HG03066 (cell line): ENCODE results near the gene LPAR1.

Experiments used
- ATAC-seq: cut with Tn5 transposase; IDR thresholded peaks from one replicate; pipeline ENCODE4 v1.9.1; 2021; ENCODE audit warnings: low read depth; ENCODE audit not compliant: unreplicated experiment

Gene LPAR1

DNA sequence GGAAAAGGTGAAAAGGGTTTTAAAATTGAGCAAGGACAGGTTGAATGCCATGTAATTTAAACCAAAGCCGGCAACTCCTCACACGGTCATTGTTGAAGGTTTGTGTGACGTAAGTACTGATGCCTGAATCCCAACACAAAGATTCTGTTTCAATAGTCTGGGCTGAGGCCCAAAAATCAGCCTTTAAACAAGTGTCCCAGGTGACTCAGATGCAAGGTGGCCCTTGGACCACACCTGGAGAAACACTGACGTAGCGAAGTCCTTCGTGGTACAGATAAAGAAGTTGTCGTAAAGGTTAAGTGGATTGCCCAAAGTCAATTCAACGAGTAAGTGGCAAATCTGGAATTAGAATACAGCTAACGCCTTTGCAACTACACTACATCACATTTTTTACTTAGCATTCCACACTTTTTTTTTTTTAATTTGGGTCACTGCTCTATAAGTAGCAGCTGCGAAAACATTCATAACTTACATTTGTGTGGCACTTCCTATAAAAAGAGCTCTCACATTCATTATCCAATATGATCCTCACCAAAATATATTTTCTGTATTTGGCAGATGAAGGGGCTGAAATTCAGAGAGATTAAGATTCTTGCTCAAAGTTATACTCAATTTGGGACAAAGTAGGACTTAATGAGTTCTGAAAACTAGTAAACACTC is 111.3 kb downstream of the LPAR1 start:
- no peak for ATAC-seq

DNA sequence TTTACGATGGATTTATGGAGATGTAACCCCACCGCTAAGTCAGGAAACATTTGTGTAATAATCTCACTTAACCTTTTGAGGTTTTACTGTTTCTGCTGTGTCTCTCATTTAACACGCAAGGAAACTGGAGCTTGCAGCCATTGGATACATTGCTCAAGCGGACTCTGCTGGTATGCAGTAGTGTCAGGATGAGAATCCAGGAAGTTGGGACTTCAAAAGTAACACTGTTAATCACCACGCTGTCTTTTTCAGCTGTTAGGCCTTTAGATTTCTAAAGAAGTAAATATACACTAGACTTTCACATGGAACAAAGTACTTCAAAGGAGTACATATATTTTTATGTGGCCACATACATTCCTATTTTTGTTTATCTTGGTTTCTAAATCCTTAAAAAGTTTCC is 114.7 kb downstream of the LPAR1 start:
- ATAC-seq, result no peak

DNA sequence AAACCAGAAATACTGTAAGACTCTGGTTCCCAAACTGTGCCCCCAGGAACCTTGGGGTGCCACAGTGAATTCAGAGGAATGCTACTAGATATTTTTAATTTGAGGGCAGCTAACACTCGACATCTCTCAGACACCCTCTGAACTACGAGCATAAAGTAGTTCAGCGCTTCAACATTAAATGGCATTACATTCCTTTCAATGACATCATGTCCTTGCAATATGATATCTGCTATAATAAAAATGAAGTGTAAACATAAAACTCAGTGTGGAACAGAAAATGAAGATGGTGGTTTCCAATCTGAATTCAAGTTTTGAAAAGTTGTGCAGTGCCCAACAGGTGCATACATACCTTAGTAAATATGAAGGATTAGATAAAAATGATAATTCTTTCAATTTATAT is 116.1 kb downstream of the LPAR1 start:
- ATAC-seq, result no peak

GRCh38 chr9:110921705-110922104 is 116.6 kb downstream of the LPAR1 start:
- ATAC-seq, result no peak

- ATAC-seq, result no peak
Measured at GRCh38 chr9:110919609-110920008, 118.7 kb downstream of the LPAR1 start.

DNA sequence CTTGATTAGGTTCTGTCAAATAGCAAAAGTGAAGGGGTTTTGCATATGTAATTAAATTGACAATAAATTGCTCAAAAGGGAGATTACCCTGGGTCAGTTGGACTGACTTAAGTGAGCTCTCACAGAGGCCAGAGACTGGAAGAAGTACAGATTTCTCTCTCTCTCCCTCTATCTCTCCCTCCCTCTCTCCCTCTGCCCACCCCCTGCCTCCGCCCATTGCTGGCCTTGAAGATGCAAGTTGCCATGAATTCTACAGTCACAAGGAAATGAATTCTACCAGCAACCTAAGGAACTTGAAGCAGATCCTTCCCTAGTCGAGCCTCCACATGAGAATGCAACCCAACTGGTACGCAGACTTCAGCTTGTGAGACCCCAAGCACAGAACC is 119.2 kb downstream of the LPAR1 start:
- ATAC-seq, result no peak

DNA sequence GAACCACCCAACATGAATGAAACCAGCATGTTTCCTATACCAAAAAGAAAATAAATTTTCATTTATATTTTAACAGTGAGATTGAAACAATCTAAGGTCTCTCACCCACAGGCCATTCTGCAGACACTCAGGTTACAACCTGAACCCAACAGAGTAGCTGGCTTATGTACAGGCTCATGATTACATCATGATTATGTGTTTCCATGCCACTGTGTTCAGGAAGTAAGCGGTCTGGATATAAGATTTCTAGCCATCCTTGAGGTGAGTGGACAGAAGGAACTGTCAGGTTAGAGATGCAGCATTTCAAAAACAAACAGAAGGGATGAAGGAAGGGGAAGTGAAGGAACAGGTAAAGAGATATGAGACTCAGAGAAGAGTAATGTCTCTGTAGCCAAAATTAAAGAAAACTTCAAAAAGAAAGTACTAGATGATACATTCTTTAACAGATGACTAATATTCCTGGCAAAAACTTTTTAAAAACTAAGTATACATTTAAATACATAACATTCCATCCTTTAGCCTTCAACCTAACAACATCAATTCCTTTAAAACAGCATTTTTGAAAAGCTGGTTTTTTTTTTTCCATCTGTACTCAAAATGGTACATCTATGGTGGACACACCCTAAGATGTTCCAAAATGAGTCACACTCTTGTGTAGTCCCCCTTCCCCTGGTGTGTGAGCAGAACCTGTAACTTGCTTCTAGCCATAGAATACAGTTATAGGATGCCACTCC is 119.8 kb downstream of the LPAR1 start:
- ATAC-seq, result no peak

DNA sequence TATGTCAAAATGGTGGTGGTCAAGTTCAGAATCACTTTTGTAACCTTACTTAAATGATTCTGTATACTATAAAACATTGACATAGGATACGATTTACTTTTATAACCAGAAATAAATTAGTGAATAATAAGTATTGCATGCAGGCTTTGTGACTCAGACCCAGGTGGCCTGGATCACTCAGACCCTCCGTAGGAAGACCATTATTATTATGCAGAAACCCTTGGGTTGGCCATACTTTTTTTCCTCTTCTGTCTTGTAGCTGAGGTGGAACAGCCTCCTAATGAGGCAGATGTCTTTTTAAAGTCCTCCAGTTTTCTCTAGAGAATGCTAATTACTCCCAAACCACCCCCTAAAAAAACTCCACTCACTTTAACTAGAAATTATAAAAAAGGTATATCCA is 121.9 kb downstream of the LPAR1 start:
- ATAC-seq, result no peak

DNA sequence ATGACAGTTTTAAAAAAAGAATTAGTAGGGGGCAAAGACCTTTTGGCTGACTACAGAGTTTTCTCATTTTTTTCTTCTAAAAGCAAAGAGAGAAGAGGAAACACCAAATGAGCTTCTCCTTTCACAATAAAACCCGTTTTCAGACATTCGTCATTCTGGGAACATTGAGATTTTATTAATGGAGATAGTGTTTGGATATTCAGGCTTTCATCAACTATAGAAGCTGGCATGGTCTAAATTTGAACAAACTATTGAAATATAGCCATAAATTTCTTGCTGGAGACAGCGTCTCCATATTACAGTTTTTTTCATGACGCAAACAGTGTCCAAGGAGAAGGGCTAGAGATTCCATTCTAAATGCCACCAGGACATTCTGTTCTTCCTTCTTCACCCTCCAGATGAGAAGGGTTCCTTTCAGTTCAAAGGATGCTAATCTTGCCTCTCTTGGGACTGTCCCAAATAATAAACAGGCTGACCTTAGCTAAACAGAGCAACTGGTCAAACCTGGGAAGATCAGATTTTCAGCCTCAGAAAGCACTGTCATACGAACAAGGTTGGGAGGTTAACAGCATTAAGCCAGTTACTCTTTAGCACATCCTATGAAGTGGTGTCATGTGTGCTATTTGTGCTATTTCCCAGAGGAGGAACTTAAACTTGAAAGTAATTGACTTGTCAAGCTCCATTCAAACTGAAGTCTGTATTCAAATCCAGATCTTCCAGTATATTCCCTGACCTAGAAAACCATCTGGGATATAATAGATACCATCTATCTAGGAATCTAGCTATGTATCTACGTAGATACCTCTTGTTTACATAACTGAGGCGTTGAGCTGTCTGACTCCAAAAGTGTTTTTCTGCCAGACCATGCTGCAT is 125.6 kb downstream of the LPAR1 start:
- no peak for ATAC-seq

DNA sequence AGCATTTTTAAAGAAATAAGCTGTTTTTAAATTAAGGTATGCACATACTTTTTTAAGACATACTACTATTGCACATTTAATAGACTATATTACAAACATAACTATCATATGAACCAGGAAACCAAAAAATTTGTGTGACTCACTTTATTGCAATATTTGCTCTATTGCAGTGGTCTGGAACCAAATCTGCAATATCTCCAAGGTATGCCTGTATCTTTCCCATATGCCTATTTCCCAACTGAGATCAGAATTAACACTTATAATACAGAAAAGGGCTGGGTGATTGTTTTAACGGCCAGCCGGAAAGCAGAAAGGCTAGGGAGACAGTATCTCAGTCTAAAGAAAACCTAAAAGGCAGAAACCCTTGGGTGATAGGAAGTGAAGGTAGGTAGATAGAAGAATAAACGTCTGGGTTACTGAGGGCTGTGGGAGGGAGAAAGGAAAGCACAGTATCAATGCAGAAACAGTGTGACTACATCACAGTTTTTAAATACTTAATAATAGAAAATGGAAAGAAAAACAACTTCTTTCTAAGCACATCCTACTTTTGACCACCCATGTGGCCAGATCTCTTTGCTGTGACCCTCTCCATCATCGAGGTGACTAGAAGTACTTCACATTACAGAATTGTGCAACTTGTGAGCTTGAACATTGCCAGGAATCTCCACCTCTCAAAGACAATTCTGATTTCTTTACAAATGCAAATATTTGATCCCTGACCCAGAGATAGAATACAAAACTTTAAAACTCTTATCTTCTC is 126.4 kb downstream of the LPAR1 start:
- ATAC-seq, result no peak

DNA sequence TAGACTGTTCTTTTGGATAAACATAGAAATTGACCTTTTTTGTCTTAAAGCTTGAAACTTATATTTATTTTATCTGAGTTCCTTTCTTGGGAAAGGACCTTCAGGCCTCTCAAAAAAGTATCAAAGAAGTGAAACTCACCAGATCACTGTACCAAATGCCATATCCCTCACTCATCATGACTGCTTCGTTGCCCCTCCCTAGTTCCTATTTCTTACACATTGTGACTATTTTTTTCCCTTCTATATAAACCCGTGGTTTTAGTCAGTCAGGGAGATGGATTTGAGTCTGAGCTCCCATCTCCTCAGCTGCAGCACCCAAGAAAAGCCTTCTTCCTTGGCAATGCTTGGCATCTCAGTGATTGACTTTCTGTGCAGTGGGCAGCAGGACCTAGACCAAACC is 129.4 kb downstream of the LPAR1 start:
- no peak for ATAC-seq

DNA sequence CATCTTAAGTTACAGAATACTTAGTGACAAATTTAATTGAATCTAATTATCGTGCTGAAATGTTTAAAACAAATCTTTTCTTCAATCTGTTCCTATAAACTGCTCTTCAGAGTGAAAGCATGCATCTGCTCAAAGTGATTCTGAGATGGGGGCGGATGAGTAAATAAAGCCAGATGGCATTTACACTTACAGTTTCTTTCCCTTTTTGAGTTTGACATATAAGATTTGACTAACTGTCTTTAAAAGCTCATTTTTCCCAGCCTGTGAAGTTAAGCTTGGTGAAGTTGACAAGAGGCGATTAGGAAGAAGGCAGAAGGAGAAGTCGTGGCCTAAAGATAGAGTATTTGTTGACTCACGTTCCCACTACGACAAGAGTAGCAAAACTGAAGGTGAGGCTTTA is 137.4 kb downstream of the LPAR1 start:
- no peak for ATAC-seq

DNA sequence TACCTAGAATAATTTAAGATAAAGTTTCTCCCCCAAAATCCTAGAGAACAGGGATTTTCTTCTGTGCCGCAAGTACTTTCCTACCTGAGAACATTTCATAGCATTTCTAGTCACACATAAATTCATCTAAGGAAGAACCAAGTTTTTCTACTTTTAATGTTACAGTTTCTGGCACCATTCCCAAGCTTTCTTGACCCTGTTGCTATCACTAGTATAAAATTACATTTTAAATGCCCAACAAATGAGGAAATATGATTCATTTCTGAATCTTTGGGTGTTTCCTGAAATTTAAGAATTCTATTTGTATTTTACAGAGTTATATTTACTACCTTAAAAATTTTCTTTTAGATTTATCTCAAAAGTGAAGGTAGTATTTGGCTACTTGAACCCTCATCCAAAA is 137.8 kb downstream of the LPAR1 start:
- no peak for ATAC-seq

DNA sequence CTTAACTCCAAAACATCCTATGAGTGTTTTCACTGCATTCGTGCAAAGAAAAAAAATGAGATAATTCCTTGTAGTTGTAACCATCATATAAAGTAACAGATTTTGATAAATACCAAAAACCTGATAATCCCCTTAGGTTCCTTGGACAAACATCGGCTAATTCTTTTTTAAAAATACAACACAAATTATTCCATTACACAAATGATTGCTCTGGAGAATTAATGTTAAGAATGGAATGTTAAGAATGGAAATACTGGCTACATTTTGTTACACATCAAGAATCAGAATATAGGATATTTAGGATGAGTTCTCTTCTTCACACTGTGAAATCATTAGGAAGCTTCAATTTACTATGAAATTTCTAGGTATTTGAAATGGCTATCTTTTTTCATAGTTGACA is 139.4 kb downstream of the LPAR1 start:
- no peak for ATAC-seq

DNA sequence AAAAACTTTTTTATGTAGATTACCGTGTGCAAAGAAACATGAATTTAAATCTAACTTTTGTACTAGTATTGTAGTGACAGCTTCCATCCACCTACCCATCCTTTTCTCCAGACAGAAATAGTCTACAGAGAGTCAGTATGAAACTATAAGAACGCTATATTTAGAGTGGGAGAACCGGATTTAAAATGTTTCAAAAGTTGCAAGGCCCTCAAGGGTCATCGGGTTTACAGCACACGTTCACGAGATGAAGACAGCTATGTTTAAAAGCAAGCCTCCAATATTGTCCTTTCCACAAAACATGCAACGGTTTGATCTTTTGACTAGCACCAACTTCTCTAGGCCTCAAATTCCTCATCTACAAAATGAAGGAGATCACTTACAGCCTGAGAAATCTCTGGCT is 139.9 kb downstream of the LPAR1 start:
- ATAC-seq, result no peak

DNA sequence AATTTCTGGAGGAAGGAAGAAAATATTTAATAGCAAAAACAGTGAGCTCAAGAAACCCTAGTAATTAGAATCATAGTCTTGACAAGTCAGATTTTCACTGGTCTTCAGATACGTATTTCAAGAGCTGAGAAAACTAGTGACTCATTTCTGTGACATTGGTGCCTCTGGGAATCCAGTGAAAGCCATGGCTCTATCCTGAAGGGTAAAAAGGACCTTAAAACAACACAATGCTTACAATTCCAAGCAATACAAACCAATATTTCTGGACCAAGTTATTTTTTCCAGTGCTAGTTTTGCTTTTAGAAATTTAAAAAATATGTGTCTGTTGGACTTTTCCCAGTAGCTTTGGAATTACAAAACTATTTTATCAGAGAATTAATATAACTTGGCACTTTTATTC is 140.3 kb downstream of the LPAR1 start:
- ATAC-seq, result no peak

- ATAC-seq, result no peak
Measured at GRCh38 chr9:110895147-110895905, 142.9 kb downstream of the LPAR1 start.

DNA sequence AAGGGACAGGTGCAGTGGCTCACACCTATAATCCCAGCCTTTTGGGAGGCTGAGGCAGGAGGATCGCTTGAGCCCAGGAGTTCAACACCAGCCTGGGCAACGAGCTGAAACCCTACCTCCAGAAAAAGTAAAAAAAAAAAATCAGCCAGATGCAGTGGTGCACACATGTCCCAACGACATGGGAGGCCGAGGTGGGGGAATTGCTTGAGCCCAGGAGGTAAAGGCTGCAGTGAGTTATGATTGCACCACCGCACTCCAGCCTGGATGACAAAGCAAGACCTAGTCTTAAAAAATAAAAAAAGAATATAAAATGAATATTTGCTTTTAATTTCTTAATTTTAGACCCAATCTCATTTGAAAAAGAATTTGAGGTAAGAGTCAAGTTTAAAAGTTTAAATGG is 143.5 kb downstream of the LPAR1 start:
- no peak for ATAC-seq

- ATAC-seq, result no peak
Measured at GRCh38 chr9:110892689-110893088, 145.6 kb downstream of the LPAR1 start.

- ATAC-seq, result no peak
Measured at GRCh38 chr9:110891760-110892159, 146.5 kb downstream of the LPAR1 start.
